Gastroesophageal sphincter (tissue), 3 donors: Measurements from ENCODE around the gene BST1.

Experiments used
- EP300 ChIP-seq: sonication (generic); formaldehyde crosslinking; IDR thresholded peaks from one replicate; pipeline ENCODE4 v1.6.1; 2017; ENCODE audit warnings: antibody characterized with exemption, mild to moderate bottlenecking
- POLR2A ChIP-seq, 2 donors: fragments of 450-650 bp; IDR thresholded peaks; one replicate each; pipeline ENCODE4 v1.6.1; 2017; ENCODE audit warnings: antibody characterized with exemption in 2 of 2, mild to moderate bottlenecking in 2 of 2, moderate library complexity in 1 of 2
- POLR2AphosphoS5 ChIP-seq: sonication (generic); formaldehyde crosslinking; IDR thresholded peaks from one replicate; pipeline ENCODE4 v1.6.1; 2017; ENCODE audit warnings: antibody characterized with exemption
- TF ChIP-seq, protein P1 (sequence below), 4 experiments: fragments of 200-600 bp in 2 of 4; fragments of 450-650 bp in 2 of 4; sonication (generic) in 1 of 4; IDR thresholded peaks; one replicate each; pipeline ENCODE4 v1.5.1; 2017 to 2019; ENCODE audit warnings: antibody characterized with exemption in 4 of 4, mild to moderate bottlenecking in 2 of 4, moderate library complexity in 2 of 4

DNA sequence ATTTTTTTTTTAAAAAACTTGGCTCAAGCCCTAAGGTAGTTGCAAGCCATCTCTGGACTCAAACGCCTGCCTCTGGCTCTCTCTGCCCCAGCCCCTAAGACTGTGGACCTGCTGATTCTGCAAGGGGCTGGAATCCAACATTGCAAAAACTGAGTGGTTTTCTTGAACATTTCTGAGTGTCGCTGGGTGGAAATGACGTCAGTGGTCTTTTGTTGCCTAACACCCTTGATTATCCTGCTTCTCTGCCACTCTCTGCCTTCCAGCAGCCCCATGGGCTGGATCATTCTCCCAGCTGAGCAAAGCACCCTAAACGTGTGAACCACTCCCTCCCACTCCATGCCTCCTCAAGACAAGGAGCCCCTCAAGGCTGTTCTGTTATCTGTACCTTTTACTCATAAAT lies 16.6 kb downstream of the BST1 start:
- TF ChIP-seq, protein P1, sequence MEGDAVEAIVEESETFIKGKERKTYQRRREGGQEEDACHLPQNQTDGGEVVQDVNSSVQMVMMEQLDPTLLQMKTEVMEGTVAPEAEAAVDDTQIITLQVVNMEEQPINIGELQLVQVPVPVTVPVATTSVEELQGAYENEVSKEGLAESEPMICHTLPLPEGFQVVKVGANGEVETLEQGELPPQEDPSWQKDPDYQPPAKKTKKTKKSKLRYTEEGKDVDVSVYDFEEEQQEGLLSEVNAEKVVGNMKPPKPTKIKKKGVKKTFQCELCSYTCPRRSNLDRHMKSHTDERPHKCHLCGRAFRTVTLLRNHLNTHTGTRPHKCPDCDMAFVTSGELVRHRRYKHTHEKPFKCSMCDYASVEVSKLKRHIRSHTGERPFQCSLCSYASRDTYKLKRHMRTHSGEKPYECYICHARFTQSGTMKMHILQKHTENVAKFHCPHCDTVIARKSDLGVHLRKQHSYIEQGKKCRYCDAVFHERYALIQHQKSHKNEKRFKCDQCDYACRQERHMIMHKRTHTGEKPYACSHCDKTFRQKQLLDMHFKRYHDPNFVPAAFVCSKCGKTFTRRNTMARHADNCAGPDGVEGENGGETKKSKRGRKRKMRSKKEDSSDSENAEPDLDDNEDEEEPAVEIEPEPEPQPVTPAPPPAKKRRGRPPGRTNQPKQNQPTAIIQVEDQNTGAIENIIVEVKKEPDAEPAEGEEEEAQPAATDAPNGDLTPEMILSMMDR (IDR thresholded peaks at IDR 0.05) = no peak
- TF ChIP-seq POLR2A (IDR thresholded peaks at IDR 0.05) = no peak
- no peak for TF ChIP-seq POLR2AphosphoS5
- TF ChIP-seq EP300 = no peak
